Endometrial microvascular endothelial cells (primary cell): Measurements from ENCODE around the gene UBL5. TPM values are rescaled to one million over a fixed set of nuclear protein-coding genes. Genes with fewer than 3 reads are reported as not detected.

ENCODE experiments used
- in situ Hi-C: cut with HindIII; loops from 2 replicates; pipeline ENCODE4 v1.10.0; 2017; ENCODE audit warnings: low sequenced_read_pairs, low pct_unique_long_range_greater_than_20kb; ENCODE audit errors: inconsistent ontology term
- total RNA-seq: library from RNA; depleted of rRNA; stranded (reverse); fragments of >200 nt; gene quantifications from one replicate; pipeline ENCODE4 v1.2.3, GENCODE V29; 2015; ENCODE audit errors: inconsistent ontology term

UBL5 gene
- total RNA-seq, 1 donor from 2014 or later = 738 TPM

DNA sequence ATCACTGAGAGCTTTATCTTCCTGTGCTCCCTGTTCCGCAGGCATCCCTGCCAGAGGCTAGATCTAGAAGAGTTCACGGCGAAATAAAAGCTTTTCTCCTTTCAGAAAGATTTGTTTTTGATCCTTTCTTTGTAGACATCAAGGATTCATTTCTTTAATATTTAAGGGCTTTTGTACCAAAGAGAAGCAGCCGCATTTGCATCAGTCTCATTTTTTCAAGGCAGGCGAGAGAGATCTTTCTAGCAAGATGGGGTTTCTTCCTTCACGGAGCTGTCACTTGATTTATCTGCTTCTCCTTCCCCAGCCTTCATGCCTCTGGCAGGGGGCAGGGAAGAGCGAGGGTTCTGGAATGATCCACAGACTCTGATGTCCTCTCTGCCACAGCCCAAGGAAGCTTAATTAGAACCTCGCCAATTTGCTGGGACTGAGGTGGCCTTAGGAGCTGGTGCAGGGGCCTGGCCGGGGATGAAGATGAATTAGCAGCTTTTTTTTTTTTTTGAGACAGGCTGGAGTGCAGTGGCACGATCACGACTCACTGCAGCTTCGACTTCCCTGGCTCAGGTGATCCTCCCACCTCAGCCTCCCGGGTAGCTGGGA lies 47.4 kb downstream of the UBL5 start:
- in situ Hi-C loops = no loop called here

DNA sequence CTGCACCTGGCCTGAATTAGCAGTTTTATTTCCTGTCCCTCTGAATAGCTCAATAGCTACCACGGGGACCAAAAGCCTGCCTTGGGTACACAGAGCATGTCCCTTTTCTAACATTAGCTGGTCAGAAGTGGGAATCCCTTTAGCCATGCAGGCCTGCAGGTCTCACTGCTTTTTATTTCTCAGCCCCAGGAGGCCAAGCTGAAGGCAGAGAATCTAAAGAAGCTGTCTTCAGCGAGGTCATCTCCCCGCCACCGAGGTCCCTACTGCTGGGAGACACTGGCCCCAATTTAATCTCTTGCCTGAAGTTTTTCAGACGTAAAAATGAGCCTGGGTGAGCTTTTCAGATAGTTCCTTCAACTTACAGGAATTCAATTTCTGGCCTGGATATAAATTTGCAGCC lies 48.1 kb downstream of the UBL5 start:
- in situ Hi-C loops = no loop called here

GRCh38 chr19:9877780-9878510 lies 50.2 kb downstream of the UBL5 start:
- in situ Hi-C loops = no loop called here

- in situ Hi-C loops = no loop called here
These were observed 50.9 kb downstream of the UBL5 start for GRCh38 chr19:9878511-9879196.

Other genes with a start within 250 kb of the UBL5 start
- gene ZNF121, start 243.4 kb upstream of the UBL5 start, total RNA-seq = 28.7 TPM
- gene ZNF561, start 206.7 kb upstream of the UBL5 start, total RNA-seq = 34.5 TPM
- gene ZNF562, start 152.8 kb upstream of the UBL5 start, total RNA-seq = 21.8 TPM
- gene ZNF846, start 59.2 kb upstream of the UBL5 start, total RNA-seq = 6.5 TPM
- 25.6 TPM for gene FBXL12, start 8.8 kb upstream of the UBL5 start, total RNA-seq
- 134 TPM for gene PIN1, start 7.4 kb downstream of the UBL5 start, total RNA-seq
- not detected for gene OLFM2, start 108.6 kb downstream of the UBL5 start, total RNA-seq
- 0.28 TPM for gene COL5A3, start 182.6 kb downstream of the UBL5 start, total RNA-seq
- not detected for gene RDH8, start 185.6 kb downstream of the UBL5 start, total RNA-seq